Endothelial cell of umbilical vein (primary cell): ENCODE data around the gene NXF2. TPM values are rescaled to one million over a fixed set of nuclear protein-coding genes. Genes with fewer than 3 reads are reported as not detected.

Experiments used
- BruUV-seq: library from RNA; stranded (reverse); fragments of 400-500 nt; replicated peaks from 2 replicates; lab custom pipeline; 2021; lab: Mats Ljungman, UMichigan
- CTCF ChIA-PET: fragments of 300-600, 350-600 bp; sonication (Branson Sonifier 250); formaldehyde crosslinking; loops from one replicate; lab custom pipeline; 2021; ENCODE audit warnings: antibody characterized with exemption, inconsistent platforms; lab: Charles Lee
- POLR2A ChIA-PET: fragments of 300-600, 350-600 bp; sonication (Branson Sonifier 250); formaldehyde crosslinking; loops from one replicate; lab custom pipeline; 2021; ENCODE audit warnings: antibody characterized with exemption, inconsistent platforms; lab: Charles Lee
- DNase-seq: peaks from one replicate; pipeline ENCODE4 v3.0.0-alpha.2; 2011; ENCODE audit warnings: low read depth, low spot score
- FAIRE-seq: peaks from 2 replicates; lab custom pipeline; 2011; peaks lifted over from hg19 to GRCh38; lab: Jason Lieb, UNC
- H2AFZ ChIP-seq: 2 replicates; pipeline ENCODE4 v1.6.0; 2012; ENCODE audit warnings: low read depth, low read length, control low read depth, inconsistent platforms
- H3K27ac ChIP-seq: 2 replicates; pipeline ENCODE4 v1.5.1; 2011; ENCODE audit warnings: low read depth, mild to moderate bottlenecking, control low read depth, low read length, moderate library complexity; ENCODE audit not compliant: insufficient read depth
- H3K27me3 ChIP-seq, 2 experiments: 2 replicates each; pipeline versions ENCODE4 v1.6.0 to v1.6.1; 2011; ENCODE audit warnings: low read length in 2 of 2, mixed read lengths in 1 of 2; ENCODE audit not compliant: control insufficient read depth in 2 of 2, insufficient read depth in 2 of 2
- H3K36me3 ChIP-seq, 2 experiments: 2 replicates in 1 of 2; 3 replicates in 1 of 2; pipeline ENCODE4 v1.5.1; 2011; ENCODE audit warnings: low read length in 2 of 2, mild to moderate bottlenecking in 1 of 2, moderate library complexity in 1 of 2; ENCODE audit not compliant: control insufficient read depth in 2 of 2, insufficient read depth in 2 of 2; ENCODE audit errors: extremely low read depth in 1 of 2
- H3K4me1 ChIP-seq: 3 replicates; pipeline ENCODE4 v1.5.1; 2011; ENCODE audit warnings: mild to moderate bottlenecking, low read length; ENCODE audit not compliant: control insufficient read depth, insufficient read depth; ENCODE audit errors: extremely low read depth
- H3K4me2 ChIP-seq: 2 replicates; pipeline ENCODE4 v1.6.1; 2011; ENCODE audit warnings: low read length, control low read depth, mixed read lengths; ENCODE audit not compliant: insufficient read depth
- H3K4me3 ChIP-seq, 3 experiments: fragments of 200-600 bp in 1 of 3; sonication (generic), shearing (Covaris generic) in 1 of 3; replicated peaks in 1 of 3; 2 replicates each; pipeline ENCODE4 v1.5.1; 2011 to 2016; ENCODE audit warnings: control low read depth in 3 of 3, low read length in 3 of 3, mild to moderate bottlenecking in 2 of 3, inconsistent platforms in 1 of 3, low read depth in 1 of 3, moderate library complexity in 1 of 3; ENCODE audit not compliant: insufficient read depth in 1 of 3
- H3K79me2 ChIP-seq: 2 replicates; pipeline ENCODE4 v1.6.0; 2012; ENCODE audit warnings: low read length, inconsistent platforms; ENCODE audit not compliant: control insufficient read depth, insufficient read depth
- H3K9ac ChIP-seq: replicated peaks from 2 replicates; pipeline ENCODE3; 2011; ENCODE audit warnings: low read length, control low read depth; ENCODE audit not compliant: insufficient read depth; ENCODE audit errors: extremely low read depth
- H3K9me1 ChIP-seq: replicated peaks from 3 replicates; pipeline ENCODE4 v1.6.0; 2011; ENCODE audit warnings: mild to moderate bottlenecking, low read length; ENCODE audit not compliant: control insufficient read depth, insufficient read depth; ENCODE audit errors: extremely low read depth
- H3K9me3 ChIP-seq: replicated peaks from 2 replicates; pipeline ENCODE4 v1.5.1; 2012; ENCODE audit warnings: low read length, inconsistent platforms; ENCODE audit not compliant: control insufficient read depth, insufficient read depth
- H4K20me1 ChIP-seq: replicated peaks from 2 replicates; pipeline ENCODE3; 2011; ENCODE audit warnings: mild to moderate bottlenecking, low read length; ENCODE audit not compliant: control insufficient read depth, insufficient read depth; ENCODE audit errors: extremely low read depth
- EZH2 ChIP-seq: IDR thresholded peaks from 2 replicates; pipeline ENCODE4 v1.6.1; 2012; ENCODE audit warnings: borderline replicate concordance, low read depth, mild to moderate bottlenecking, moderate library complexity, low read length, inconsistent platforms; ENCODE audit not compliant: severe bottlenecking
- FOS ChIP-seq: IDR thresholded peaks from 2 replicates; pipeline ENCODE4 v1.6.1; 2011; ENCODE audit warnings: mild to moderate bottlenecking, low read length, moderate library complexity, borderline replicate concordance; ENCODE audit not compliant: insufficient read depth
- GATA2 ChIP-seq: IDR thresholded peaks from 2 replicates; pipeline ENCODE4 v1.7.0; 2011; ENCODE audit warnings: low read depth, mild to moderate bottlenecking, moderate library complexity, mixed read lengths, low read length; ENCODE audit not compliant: insufficient read length, insufficient read depth
- JUN ChIP-seq: IDR thresholded peaks from 2 replicates; pipeline ENCODE4 v1.6.1; 2011; ENCODE audit warnings: borderline replicate concordance, low read depth; ENCODE audit not compliant: insufficient read length, insufficient read depth
- MYC ChIP-seq: IDR thresholded peaks from one replicate; pipeline ENCODE4 v1.6.1; 2011; ENCODE audit warnings: mild to moderate bottlenecking, low read depth, low read length
- POLR2A ChIP-seq: IDR thresholded peaks from 2 replicates; pipeline ENCODE4 v1.6.1; 2012; ENCODE audit warnings: low read depth, mild to moderate bottlenecking, control low read depth, low read length
- POLR2AphosphoS5 ChIP-seq: IDR thresholded peaks from 2 replicates; pipeline ENCODE4 v1.6.1; 2012; ENCODE audit warnings: low read depth, mild to moderate bottlenecking, control low read depth, low read length, moderate library complexity; ENCODE audit not compliant: insufficient read depth
- dilution Hi-C: fragments of 300-500 bp; cut with MboI; formaldehyde crosslinking; loops from one replicate; pipeline ENCODE4 v1.15.0; 2019; ENCODE audit warnings: low sequenced_read_pairs; ENCODE audit not compliant: extremely low pct_ligation_motif_present
- intact Hi-C: fragments of 100-400 bp; cut with micrococcal nuclease; formaldehyde crosslinking; loops from one replicate; pipeline ENCODE4 v1.10.0; 2022
- polyA plus RNA-seq, 4 experiments: library from polyadenylated mRNA; depleted of rRNA in 3 of 4; stranded (reverse) in 3 of 4; unstranded in 1 of 4; fragments of >200 nt; gene quantifications; 2 replicates each; pipeline versions ENCODE4 v1.2.1 to v1.2.3, GENCODE V29; 2011 to 2012; ENCODE audit warnings: missing spikeins in 1 of 4
- total RNA-seq: library from RNA; stranded (reverse); gene quantifications from 2 replicates; pipeline ENCODE4 v1.2.3, GENCODE V29; 2021
- TF ChIP-seq, protein P1 (sequence below): IDR thresholded peaks from 2 replicates; pipeline ENCODE4 v1.6.1; 2011; ENCODE audit not compliant: insufficient read depth, insufficient read length
- TF ChIP-seq, protein P2 (sequence below), 2 donors: IDR thresholded peaks; 1 replicate in 1 of 2; 2 replicates in 1 of 2; pipeline ENCODE4 v1.5.1; 2011; ENCODE audit warnings: low read length in 2 of 2, mild to moderate bottlenecking in 2 of 2, moderate library complexity in 2 of 2, control low read depth in 1 of 2, inconsistent platforms in 1 of 2, low read depth in 1 of 2; ENCODE audit not compliant: insufficient read depth in 1 of 2; ENCODE audit errors: extremely low read depth in 1 of 2

Gene NXF2
- total and polyA plus RNA-seq, 2 donors (not counting 3 experiments of a cell fraction or from before 2014, with no cell fraction given) = not detected

- FAIRE-seq (no peak), DNase-seq (no peak)
- Histone ChIP-seq H3K36me3 (no peaks in the 10 kb centered on the region), H3K4me3 (no peak overlapping the region), H3K9me1 (no peaks in the 10 kb centered on the region), H3K4me1 (no peaks in the 10 kb centered on the region), H3K9me3 (no peaks in the 10 kb centered on the region), H3K79me2 (no peaks in the 10 kb centered on the region), H2AFZ (no peak overlapping the region), H3K27ac (no peak overlapping the region), H3K27me3 (no peaks in the 10 kb centered on the region), H3K9ac (no peak overlapping the region), H3K4me2 (no peak overlapping the region), H4K20me1 (no peaks in the 10 kb centered on the region)
- TF ChIP-seq POLR2A = no peak
- TF ChIP-seq, protein P1, sequence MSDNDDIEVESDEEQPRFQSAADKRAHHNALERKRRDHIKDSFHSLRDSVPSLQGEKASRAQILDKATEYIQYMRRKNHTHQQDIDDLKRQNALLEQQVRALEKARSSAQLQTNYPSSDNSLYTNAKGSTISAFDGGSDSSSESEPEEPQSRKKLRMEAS = no peak
- TF ChIP-seq, protein P2, sequence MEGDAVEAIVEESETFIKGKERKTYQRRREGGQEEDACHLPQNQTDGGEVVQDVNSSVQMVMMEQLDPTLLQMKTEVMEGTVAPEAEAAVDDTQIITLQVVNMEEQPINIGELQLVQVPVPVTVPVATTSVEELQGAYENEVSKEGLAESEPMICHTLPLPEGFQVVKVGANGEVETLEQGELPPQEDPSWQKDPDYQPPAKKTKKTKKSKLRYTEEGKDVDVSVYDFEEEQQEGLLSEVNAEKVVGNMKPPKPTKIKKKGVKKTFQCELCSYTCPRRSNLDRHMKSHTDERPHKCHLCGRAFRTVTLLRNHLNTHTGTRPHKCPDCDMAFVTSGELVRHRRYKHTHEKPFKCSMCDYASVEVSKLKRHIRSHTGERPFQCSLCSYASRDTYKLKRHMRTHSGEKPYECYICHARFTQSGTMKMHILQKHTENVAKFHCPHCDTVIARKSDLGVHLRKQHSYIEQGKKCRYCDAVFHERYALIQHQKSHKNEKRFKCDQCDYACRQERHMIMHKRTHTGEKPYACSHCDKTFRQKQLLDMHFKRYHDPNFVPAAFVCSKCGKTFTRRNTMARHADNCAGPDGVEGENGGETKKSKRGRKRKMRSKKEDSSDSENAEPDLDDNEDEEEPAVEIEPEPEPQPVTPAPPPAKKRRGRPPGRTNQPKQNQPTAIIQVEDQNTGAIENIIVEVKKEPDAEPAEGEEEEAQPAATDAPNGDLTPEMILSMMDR (IDR thresholded peaks at IDR 0.05; ENCODE audit: extremely low read depth in 1 of 2, insufficient read depth in 1 of 2, low read depth in 1 of 2, low read length in 2 of 2) = no peak
- BruUV-seq = no TSS peak
- dilution Hi-C loops = no loop called here
- CTCF ChIA-PET = no interaction called here
- POLR2A ChIA-PET = no interaction called here
- intact Hi-C loops = no loop called here
Measured at GRCh38 chrX:102338162-102338561, 91.2 kb downstream of the NXF2 start.

- BruUV-seq = no TSS peak
- TF ChIP-seq MYC = no peak
- no peak for TF ChIP-seq EZH2
- TF ChIP-seq, protein P1 = no peak
- TF ChIP-seq POLR2AphosphoS5 = no peak
- TF ChIP-seq, protein P2 (IDR thresholded peaks at IDR 0.05; ENCODE audit: extremely low read depth in 1 of 2, insufficient read depth in 1 of 2, low read depth in 1 of 2, low read length in 2 of 2) = no peak
- no peak for TF ChIP-seq FOS
- TF ChIP-seq GATA2 = no peak
- no peak for TF ChIP-seq POLR2A
- TF ChIP-seq JUN = no peak
- Histone ChIP-seq H3K36me3 (no peaks in the 10 kb centered on the region), H3K27me3 (no peaks in the 10 kb centered on the region), H3K9ac (no peak overlapping the region), H3K4me3 (no peak overlapping the region), H3K4me1 (no peaks in the 10 kb centered on the region), H2AFZ (no peak overlapping the region), H3K79me2 (no peaks in the 10 kb centered on the region), H3K4me2 (no peak overlapping the region), H4K20me1 (no peaks in the 10 kb centered on the region), H3K9me1 (no peaks in the 10 kb centered on the region), H3K27ac (no peak overlapping the region), H3K9me3 (no peaks in the 10 kb centered on the region)
- ChIA-PET POLR2A (no interaction called here), CTCF (interaction anchor here (1.0 kb wide), 1 partner anchor 560 kb away, joined by 3 read pairs; no protein-coding TSS in a partner anchor)
- intact Hi-C loops = no loop called here
- dilution Hi-C loops = no loop called here
- no peak for DNase-seq
- no peak for FAIRE-seq
Measured at GRCh38 chrX:102339312-102340298, 92.6 kb downstream of the NXF2 start.
